Glutamatergic neuron (in vitro differentiated cells): Measurements from ENCODE around the gene AKT1. TPM values are rescaled to one million over a fixed set of nuclear protein-coding genes. Genes with fewer than 3 reads are reported as not detected.
"Not testable (repeated sequence)": the region's sequence is repeated elsewhere in the genome, so short reads cannot be mapped to it uniquely, and the experiment has no call there.

Experiments
- DNase-seq: peaks from one replicate; pipeline ENCODE4 v3.0.0; 2022
- H3K27ac Mint-ChIP-seq: one replicate; pipeline ENCODE4 v1.8.0; 2020; ENCODE audit warnings: mild to moderate bottlenecking, mixed read lengths, inconsistent platforms; ENCODE audit not compliant: unreplicated experiment
- H3K27me3 Mint-ChIP-seq: one replicate; pipeline ENCODE4 v1.8.0; 2020; ENCODE audit warnings: mild to moderate bottlenecking, moderate library complexity, mixed read lengths, inconsistent platforms; ENCODE audit not compliant: unreplicated experiment
- H3K36me3 Mint-ChIP-seq: one replicate; pipeline ENCODE4 v1.8.0; 2020; ENCODE audit warnings: mild to moderate bottlenecking, mixed read lengths, inconsistent platforms; ENCODE audit not compliant: unreplicated experiment
- H3K4me1 Mint-ChIP-seq: one replicate; pipeline ENCODE4 v1.8.0; 2020; ENCODE audit warnings: mild to moderate bottlenecking, low read depth, mixed read lengths, inconsistent platforms; ENCODE audit not compliant: unreplicated experiment
- H3K4me3 Mint-ChIP-seq: one replicate; pipeline ENCODE4 v1.8.0; 2020; ENCODE audit warnings: mild to moderate bottlenecking, mixed read lengths, inconsistent platforms; ENCODE audit not compliant: unreplicated experiment
- H3K9me3 Mint-ChIP-seq: one replicate; pipeline ENCODE4 v1.8.0; 2020; ENCODE audit warnings: mild to moderate bottlenecking, moderate library complexity, mixed read lengths, inconsistent platforms; ENCODE audit not compliant: unreplicated experiment
- total RNA-seq: library from RNA; stranded (reverse); fragmentation: NEBNext Ultra II Directional; extraction: Animal tissue kit (Norgen Biotek cat#: 25700); gene quantifications from one replicate; pipeline ENCODE4 v1.2.1, GENCODE V29; 2021; ENCODE audit not compliant: unreplicated experiment
- TF ChIP-seq, protein P1 (sequence below): fragments of 200-600 bp; sonication (generic); IDR thresholded peaks from one replicate; pipeline ENCODE4 v1.5.0; 2021; ENCODE audit not compliant: partially characterized antibody, unreplicated experiment

The AKT1 gene
- total RNA-seq, 1 donor from 2014 or later, result 300 TPM

DNA sequence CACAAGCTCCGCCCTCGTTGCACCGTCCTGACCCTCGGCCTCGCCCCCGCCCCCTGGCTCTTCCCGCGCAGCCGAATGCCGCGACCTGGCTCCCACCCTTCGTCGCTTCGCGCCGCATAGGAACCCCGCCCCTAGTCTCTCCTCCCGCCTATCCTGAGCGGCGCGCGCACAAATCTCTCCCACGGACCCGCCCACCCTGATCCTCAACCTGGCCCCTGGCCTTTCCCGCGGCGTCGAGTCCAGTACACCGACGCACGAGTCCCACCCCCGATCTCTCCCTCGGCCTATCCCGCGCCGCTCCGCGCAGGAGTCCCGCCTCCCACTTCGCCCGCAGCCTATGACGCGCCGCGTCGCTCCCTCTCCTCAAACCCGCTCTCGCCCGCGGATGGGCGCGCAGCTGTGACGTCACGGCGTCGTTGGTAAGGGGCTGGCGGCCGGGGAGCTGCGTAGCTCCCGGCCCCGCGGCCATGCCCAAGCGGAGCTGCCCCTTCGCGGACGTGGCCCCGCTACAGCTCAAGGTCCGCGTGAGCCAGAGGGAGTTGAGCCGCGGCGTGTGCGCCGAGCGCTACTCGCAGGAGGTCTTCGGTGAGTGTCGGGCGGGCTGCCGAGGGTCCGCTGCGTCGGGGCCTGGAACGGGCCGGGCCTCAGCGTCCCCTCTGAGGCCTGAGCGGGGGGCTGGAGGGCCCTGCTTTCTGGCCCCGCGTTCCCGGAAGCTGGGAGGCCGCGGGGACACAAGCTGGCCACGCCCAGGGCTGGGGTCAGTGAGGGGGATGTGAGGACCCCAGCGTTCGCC is 42.6 kb downstream of the AKT1 start, which contains the start of gene SIVA1:
Gene SIVA1 (plus strand): TSS at position 413 of the 793 bp plus-strand sequence. CDS start 55 bp downstream, at position 468.
- H3K27ac Mint-ChIP-seq, result peak within 1 kb of the TSS; percentile 79

DNA sequence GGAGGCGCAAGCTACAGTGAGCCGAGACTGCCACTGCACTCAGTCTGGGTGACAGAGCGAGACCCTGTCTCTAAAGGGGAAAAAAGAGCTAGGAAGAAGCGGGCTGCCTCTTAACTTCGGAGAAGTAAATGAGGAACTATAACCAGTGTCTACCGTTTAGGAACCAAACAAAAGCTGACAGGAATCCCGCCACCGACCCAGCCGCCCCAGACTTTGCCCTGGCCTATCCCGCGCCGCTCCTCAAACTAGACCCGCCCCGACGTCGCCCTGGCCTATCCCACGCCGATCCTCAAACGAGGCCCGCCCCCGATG is 43.2 kb downstream of the AKT1 start:
- H3K36me3 Mint-ChIP-seq, result no peaks in the 10 kb centered on the region
- H3K4me3 Mint-ChIP-seq, result peak overlapping the region; percentile 86
- TF ChIP-seq, protein P1, sequence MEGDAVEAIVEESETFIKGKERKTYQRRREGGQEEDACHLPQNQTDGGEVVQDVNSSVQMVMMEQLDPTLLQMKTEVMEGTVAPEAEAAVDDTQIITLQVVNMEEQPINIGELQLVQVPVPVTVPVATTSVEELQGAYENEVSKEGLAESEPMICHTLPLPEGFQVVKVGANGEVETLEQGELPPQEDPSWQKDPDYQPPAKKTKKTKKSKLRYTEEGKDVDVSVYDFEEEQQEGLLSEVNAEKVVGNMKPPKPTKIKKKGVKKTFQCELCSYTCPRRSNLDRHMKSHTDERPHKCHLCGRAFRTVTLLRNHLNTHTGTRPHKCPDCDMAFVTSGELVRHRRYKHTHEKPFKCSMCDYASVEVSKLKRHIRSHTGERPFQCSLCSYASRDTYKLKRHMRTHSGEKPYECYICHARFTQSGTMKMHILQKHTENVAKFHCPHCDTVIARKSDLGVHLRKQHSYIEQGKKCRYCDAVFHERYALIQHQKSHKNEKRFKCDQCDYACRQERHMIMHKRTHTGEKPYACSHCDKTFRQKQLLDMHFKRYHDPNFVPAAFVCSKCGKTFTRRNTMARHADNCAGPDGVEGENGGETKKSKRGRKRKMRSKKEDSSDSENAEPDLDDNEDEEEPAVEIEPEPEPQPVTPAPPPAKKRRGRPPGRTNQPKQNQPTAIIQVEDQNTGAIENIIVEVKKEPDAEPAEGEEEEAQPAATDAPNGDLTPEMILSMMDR, result no peak
- H3K27ac Mint-ChIP-seq, result peak overlapping the region; percentile 48
- peaks cover 15% of the 10 kb centered on the region for H3K4me1 Mint-ChIP-seq
- H3K27me3 Mint-ChIP-seq, result peaks cover 15% of the 10 kb centered on the region
- H3K9me3 Mint-ChIP-seq, result peaks cover 8% of the 10 kb centered on the region
- no peak for DNase-seq

More for the DNA sequence above, 42.6 kb downstream of the AKT1 start, which contains the start of gene SIVA1:
- TF ChIP-seq, protein P1, result no peak
- Mint-ChIP-seq H3K4me3 (peak within 1 kb of the TSS; percentile 91), H3K9me3 (peaks cover 8% of the 10 kb centered on the region), H3K4me1 (peaks cover 13% of the 10 kb centered on the region), H3K27me3 (peaks cover 15% of the 10 kb centered on the region), H3K36me3 (no peaks in the 10 kb centered on the region)
- DNase-seq, result peak; percentile 100

DNA sequence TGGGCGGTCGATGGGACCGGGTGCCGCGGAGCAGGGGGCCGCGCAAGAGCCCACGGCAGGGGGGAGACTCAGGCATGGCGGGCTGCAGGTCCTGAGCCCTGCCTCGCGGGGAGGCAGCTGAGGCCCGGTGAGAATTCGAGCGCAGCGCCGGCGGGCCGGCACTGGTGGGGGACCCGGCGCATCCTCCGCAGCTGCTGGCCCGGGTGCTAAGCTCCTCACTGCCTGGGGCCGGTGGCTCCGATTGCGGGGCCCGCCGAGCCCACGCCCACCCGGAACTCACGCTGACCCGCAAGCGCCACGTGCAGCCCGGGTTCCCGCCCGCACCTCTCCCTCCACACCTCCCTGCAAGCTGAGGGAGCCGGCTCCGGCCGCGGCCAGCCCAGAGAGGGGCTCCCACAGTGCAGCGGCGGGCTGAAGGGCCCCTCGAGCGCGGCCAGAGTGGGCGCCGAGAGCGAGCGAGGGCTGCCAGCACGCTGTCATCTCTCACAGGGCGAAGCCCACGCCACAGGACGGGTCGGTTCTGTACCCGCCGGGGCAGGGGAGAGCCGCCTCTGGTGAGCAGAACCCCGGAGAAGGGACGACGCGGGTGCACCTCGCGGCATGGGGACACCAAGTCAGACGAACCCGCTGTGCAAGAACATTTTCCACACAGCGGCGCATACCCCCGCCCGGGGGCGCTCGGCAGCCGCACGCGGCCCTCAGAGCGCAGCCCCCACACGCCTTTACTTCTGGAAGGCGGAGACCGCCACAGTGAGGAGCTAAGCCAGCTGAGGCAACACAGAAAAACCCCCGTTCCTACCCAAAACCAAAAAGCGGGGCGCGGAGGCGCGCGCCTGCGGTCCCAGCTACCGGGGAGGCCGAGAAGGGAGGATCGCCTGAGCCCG is 43.8 kb downstream of the AKT1 start:
- Mint-ChIP-seq H3K4me1 (peaks cover 15% of the 10 kb centered on the region), H3K9me3 (peaks cover 6% of the 10 kb centered on the region), H3K27ac (no peak overlapping the region), H3K36me3 (no peaks in the 10 kb centered on the region), H3K27me3 (peaks cover 15% of the 10 kb centered on the region), H3K4me3 (peak overlapping the region; percentile 86)
- TF ChIP-seq, protein P1, result no peak
- DNase-seq, result no peak

DNA sequence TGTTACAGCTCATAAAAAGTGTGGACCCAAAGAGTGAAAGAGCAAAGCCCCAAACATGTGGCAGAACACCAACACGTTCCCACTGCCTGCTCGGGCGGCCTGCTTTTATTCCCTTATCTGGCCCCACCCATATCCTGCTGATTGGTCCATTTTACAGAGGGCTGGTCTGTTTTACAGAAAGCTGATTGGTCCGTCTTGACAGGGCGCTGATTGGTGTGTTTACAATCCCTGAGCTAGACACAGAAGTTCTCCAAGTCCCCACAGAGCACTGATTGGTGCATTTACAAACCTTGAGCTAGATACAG is 44.8 kb downstream of the AKT1 start:
- not testable (repeated sequence) for H3K4me3 Mint-ChIP-seq, DNase-seq, H3K9me3 Mint-ChIP-seq, H3K36me3 Mint-ChIP-seq, H3K27ac Mint-ChIP-seq
- Mint-ChIP-seq H3K27me3 (peaks cover 15% of the 10 kb centered on the region), H3K4me1 (peaks cover 18% of the 10 kb centered on the region)

DNA sequence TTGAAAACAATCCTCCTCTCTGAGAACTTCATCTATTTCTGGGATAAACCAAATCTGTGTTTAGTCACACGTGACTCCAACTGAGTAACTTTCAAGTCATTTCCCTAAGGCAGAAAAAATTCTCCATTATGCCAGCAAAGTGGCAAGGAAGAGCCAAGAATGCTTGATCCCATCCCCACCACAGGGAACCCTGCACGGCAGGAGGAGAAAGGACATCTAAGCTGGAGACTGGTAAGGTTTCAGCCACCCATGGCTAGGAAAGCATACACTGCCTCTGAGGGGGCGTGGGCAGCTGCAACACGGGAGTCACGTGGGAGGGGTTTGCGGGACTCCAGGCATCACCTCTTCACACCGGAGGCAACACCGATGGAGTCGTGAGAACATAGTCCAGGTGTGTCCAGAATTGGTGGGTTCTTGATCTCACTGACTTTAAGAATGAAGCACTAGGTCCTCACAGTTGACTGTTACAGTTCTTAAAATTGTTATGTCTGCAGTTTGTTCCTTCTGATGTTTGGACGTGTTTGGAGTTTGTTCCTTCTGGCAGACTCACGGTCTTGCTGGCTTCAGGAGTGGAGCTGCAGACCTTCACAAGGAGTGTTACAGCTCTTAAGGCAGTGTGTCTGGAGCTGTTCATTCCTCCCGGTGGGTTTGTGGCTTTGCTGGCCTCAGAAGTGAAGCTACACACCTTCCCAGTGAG is 45.3 kb downstream of the AKT1 start:
- no peak for DNase-seq
- peaks cover 6% of the 10 kb centered on the region for H3K9me3 Mint-ChIP-seq
- H3K27ac Mint-ChIP-seq, result no peak overlapping the region
- H3K4me1 Mint-ChIP-seq, result peaks cover 18% of the 10 kb centered on the region
- H3K27me3 Mint-ChIP-seq, result peaks cover 15% of the 10 kb centered on the region
- TF ChIP-seq, protein P1, result no peak
- peak overlapping the region; percentile 13 for H3K4me3 Mint-ChIP-seq
- H3K36me3 Mint-ChIP-seq, result no peaks in the 10 kb centered on the region
